ENCODE measurements around the gene DCANP1.
A peak's percentile ranks its signal among the peaks of the same experiment; 100 is the strongest.

DNA sequence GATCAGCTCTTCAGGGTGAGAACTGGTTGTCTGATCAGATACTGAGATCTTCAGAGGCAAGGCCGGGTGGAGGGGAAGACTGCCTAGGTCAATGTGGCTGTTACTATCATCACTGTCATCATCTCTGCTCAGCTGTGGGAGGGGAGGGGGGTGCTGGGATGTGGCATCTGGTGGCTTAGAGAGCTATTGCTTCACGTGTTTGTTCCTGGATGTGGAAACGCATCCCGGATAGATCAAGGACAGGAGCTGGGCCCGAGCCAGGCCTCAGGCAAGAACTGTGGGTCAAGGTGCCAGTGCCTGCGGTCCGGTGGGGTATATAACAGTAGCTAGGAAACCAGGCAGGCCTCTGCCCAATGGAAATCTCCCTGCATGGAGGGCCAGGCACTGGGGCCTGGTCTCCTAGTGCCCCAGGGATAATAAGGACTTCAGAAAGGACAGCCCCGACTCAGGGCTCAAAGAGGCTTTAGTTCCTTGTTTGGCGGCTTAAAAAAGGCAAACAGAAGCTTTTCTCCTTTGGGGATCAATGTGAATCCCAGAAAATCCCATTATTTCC lies 35.3 kb upstream of the DCANP1 start:
- TF ChIP-seq, protein P1, sequence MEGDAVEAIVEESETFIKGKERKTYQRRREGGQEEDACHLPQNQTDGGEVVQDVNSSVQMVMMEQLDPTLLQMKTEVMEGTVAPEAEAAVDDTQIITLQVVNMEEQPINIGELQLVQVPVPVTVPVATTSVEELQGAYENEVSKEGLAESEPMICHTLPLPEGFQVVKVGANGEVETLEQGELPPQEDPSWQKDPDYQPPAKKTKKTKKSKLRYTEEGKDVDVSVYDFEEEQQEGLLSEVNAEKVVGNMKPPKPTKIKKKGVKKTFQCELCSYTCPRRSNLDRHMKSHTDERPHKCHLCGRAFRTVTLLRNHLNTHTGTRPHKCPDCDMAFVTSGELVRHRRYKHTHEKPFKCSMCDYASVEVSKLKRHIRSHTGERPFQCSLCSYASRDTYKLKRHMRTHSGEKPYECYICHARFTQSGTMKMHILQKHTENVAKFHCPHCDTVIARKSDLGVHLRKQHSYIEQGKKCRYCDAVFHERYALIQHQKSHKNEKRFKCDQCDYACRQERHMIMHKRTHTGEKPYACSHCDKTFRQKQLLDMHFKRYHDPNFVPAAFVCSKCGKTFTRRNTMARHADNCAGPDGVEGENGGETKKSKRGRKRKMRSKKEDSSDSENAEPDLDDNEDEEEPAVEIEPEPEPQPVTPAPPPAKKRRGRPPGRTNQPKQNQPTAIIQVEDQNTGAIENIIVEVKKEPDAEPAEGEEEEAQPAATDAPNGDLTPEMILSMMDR (IDR thresholded peaks at IDR 0.05): no peak
- TF ChIP-seq CREB1 (CRISPR knock-in tag; IDR thresholded peaks at IDR 0.05) (no peak), GABPB1 (CRISPR knock-in tag; IDR thresholded peaks at IDR 0.05) (peak; percentile 90), SP1 (CRISPR knock-in tag; conservative IDR thresholded peaks at IDR 0.05) (no peak), KAT7 (CRISPR knock-in tag; IDR thresholded peaks at IDR 0.05; ENCODE audit: borderline replicate concordance) (no peak), MYBL2 (CRISPR knock-in tag; IDR thresholded peaks at IDR 0.05) (no peak), ZNF138 (CRISPR knock-in tag; conservative IDR thresholded peaks at IDR 0.05) (no peak), MXD4 (CRISPR knock-in tag; IDR thresholded peaks at IDR 0.05; ENCODE audit: borderline replicate concordance) (no peak)
- TF ChIP-seq, protein P2, sequence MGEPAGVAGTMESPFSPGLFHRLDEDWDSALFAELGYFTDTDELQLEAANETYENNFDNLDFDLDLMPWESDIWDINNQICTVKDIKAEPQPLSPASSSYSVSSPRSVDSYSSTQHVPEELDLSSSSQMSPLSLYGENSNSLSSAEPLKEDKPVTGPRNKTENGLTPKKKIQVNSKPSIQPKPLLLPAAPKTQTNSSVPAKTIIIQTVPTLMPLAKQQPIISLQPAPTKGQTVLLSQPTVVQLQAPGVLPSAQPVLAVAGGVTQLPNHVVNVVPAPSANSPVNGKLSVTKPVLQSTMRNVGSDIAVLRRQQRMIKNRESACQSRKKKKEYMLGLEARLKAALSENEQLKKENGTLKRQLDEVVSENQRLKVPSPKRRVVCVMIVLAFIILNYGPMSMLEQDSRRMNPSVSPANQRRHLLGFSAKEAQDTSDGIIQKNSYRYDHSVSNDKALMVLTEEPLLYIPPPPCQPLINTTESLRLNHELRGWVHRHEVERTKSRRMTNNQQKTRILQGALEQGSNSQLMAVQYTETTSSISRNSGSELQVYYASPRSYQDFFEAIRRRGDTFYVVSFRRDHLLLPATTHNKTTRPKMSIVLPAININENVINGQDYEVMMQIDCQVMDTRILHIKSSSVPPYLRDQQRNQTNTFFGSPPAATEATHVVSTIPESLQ (CRISPR knock-in tag; IDR thresholded peaks at IDR 0.05): no peak
- TF ChIP-seq, protein P3, sequence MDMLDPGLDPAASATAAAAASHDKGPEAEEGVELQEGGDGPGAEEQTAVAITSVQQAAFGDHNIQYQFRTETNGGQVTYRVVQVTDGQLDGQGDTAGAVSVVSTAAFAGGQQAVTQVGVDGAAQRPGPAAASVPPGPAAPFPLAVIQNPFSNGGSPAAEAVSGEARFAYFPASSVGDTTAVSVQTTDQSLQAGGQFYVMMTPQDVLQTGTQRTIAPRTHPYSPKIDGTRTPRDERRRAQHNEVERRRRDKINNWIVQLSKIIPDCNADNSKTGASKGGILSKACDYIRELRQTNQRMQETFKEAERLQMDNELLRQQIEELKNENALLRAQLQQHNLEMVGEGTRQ (CRISPR knock-in tag; IDR thresholded peaks at IDR 0.05): no peak
- TF ChIP-seq, protein P4, sequence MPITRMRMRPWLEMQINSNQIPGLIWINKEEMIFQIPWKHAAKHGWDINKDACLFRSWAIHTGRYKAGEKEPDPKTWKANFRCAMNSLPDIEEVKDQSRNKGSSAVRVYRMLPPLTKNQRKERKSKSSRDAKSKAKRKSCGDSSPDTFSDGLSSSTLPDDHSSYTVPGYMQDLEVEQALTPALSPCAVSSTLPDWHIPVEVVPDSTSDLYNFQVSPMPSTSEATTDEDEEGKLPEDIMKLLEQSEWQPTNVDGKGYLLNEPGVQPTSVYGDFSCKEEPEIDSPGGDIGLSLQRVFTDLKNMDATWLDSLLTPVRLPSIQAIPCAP (CRISPR knock-in tag; IDR thresholded peaks at IDR 0.05): no peak
- TF ChIP-seq, protein P5, sequence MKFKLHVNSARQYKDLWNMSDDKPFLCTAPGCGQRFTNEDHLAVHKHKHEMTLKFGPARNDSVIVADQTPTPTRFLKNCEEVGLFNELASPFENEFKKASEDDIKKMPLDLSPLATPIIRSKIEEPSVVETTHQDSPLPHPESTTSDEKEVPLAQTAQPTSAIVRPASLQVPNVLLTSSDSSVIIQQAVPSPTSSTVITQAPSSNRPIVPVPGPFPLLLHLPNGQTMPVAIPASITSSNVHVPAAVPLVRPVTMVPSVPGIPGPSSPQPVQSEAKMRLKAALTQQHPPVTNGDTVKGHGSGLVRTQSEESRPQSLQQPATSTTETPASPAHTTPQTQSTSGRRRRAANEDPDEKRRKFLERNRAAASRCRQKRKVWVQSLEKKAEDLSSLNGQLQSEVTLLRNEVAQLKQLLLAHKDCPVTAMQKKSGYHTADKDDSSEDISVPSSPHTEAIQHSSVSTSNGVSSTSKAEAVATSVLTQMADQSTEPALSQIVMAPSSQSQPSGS (CRISPR knock-in tag; IDR thresholded peaks at IDR 0.05; ENCODE audit: borderline replicate concordance, low read depth): no peak

Data from WTC11 (cell line).